ENCODE results near the gene TMEM26. TPM values are rescaled to one million over a fixed set of nuclear protein-coding genes. Genes with fewer than 3 reads are reported as not detected.

Gene TMEM26
- total RNA-seq, 1 experiment from 2014 or later: 14.3 TPM

DNA sequence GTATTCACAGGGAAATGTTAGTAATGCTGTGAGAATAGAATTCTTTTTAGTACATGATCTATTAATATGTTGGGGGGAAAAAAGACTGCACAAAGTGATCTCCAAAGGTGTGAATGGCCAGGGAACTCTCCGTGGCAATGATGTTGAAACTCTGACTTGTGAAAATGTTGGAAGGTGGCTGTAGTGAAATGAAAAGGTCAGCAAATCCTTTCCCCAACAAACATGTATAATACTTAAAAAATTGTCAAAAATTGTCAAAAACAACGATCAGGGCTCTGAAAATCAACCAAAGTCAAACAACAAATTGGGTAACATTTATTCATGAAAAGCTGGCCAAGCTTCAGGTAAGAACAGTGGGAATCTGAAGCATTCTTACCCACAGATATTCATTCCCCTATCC is 35.5 kb downstream of the TMEM26 start:
- ATAC-seq (no peak), DNase-seq (ENCODE audit: low read depth, low spot score) (no peak)
- no TSS peak for BruUV-seq (replicated peaks)
- no peaks in the 10 kb centered on the region for H3K27me3 ChIP-seq (ENCODE audit: control insufficient read depth, insufficient read depth, low read length)
- TF ChIP-seq, protein P1, sequence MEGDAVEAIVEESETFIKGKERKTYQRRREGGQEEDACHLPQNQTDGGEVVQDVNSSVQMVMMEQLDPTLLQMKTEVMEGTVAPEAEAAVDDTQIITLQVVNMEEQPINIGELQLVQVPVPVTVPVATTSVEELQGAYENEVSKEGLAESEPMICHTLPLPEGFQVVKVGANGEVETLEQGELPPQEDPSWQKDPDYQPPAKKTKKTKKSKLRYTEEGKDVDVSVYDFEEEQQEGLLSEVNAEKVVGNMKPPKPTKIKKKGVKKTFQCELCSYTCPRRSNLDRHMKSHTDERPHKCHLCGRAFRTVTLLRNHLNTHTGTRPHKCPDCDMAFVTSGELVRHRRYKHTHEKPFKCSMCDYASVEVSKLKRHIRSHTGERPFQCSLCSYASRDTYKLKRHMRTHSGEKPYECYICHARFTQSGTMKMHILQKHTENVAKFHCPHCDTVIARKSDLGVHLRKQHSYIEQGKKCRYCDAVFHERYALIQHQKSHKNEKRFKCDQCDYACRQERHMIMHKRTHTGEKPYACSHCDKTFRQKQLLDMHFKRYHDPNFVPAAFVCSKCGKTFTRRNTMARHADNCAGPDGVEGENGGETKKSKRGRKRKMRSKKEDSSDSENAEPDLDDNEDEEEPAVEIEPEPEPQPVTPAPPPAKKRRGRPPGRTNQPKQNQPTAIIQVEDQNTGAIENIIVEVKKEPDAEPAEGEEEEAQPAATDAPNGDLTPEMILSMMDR (IDR thresholded peaks at IDR 0.05): no peak
- no peak overlapping the region; the same call in 1 of the 2 replicates for H3K27ac ChIP-seq (ENCODE audit: low read length)
- peaks cover 11% of the 10 kb centered on the region for H3K9me3 ChIP-seq (ENCODE audit: control insufficient read depth, insufficient read depth, low read depth, low read length)
- no peak overlapping the region for H3K4me3 ChIP-seq (ENCODE audit: low read depth in 2 of 2, low read length in 2 of 2)
- in situ Hi-C loops (cut with HindIII; ENCODE audit: low pct_unique_long_range_greater_than_20kb, low sequenced_read_pairs) (no loop called here), intact Hi-C loops (cut with micrococcal nuclease; ENCODE audit: unreplicated experiment) (no loop called here)
- no peaks in the 10 kb centered on the region; the same call in 1 of the 2 replicates for H3K36me3 ChIP-seq (ENCODE audit: control insufficient read depth, insufficient read depth, low read length)
- CTCF ChIA-PET: no interaction called here
- POLR2A ChIA-PET: no interaction called here
- no peaks in the 10 kb centered on the region for H3K4me1 ChIP-seq (ENCODE audit: control insufficient read depth, insufficient read depth, low read length)

DNA sequence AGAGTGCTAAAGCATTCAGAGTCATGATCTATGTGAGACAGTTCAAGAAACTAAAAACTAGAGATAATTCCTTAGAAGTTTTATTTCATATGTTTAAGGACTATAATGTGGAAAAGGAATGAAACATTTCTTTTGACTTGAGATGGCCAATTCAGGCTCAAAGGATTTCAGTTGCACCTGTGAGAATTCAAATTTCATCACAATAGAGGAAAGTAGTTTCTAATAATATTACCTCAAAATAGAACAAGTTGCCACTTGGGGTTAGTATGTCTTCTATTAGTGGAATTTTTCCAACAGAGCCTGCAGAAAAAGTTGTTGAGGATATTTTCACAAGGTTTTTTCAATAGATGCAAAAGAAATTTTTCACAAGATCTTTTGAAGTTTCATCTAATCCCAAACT is 37.4 kb downstream of the TMEM26 start:
- ATAC-seq (no peak), DNase-seq (ENCODE audit: low read depth, low spot score) (no peak)
- BruUV-seq (replicated peaks): no TSS peak
- intact Hi-C loops (cut with micrococcal nuclease; ENCODE audit: unreplicated experiment): no loop called here
- Histone ChIP-seq H3K4me3 (ENCODE audit: low read depth in 2 of 2, low read length in 2 of 2) (no peak overlapping the region), H3K4me1 (ENCODE audit: control insufficient read depth, insufficient read depth, low read length) (no peaks in the 10 kb centered on the region), H3K27me3 (ENCODE audit: control insufficient read depth, insufficient read depth, low read length) (no peaks in the 10 kb centered on the region), H3K27ac (ENCODE audit: low read length) (no peak overlapping the region; the same call in 1 of the 2 replicates), H3K9me3 (ENCODE audit: control insufficient read depth, insufficient read depth, low read depth, low read length) (no peaks in the 10 kb centered on the region), H3K36me3 (ENCODE audit: control insufficient read depth, insufficient read depth, low read length) (no peaks in the 10 kb centered on the region; the same call in 1 of the 2 replicates)
- POLR2A ChIA-PET: no interaction called here
- TF ChIP-seq TCF7L2 (IDR thresholded peaks at IDR 0.05; ENCODE audit: low read depth, low read length) (no peak), SIN3A (IDR thresholded peaks at IDR 0.05; ENCODE audit: borderline replicate concordance, insufficient read depth, low read depth, low read length) (no peak), POLR2AphosphoS5 (IDR thresholded peaks at IDR 0.05; ENCODE audit: low read depth, low read length) (no peak)
- TF ChIP-seq, protein P1 (IDR thresholded peaks at IDR 0.05): no peak
- TF ChIP-seq, protein P2, sequence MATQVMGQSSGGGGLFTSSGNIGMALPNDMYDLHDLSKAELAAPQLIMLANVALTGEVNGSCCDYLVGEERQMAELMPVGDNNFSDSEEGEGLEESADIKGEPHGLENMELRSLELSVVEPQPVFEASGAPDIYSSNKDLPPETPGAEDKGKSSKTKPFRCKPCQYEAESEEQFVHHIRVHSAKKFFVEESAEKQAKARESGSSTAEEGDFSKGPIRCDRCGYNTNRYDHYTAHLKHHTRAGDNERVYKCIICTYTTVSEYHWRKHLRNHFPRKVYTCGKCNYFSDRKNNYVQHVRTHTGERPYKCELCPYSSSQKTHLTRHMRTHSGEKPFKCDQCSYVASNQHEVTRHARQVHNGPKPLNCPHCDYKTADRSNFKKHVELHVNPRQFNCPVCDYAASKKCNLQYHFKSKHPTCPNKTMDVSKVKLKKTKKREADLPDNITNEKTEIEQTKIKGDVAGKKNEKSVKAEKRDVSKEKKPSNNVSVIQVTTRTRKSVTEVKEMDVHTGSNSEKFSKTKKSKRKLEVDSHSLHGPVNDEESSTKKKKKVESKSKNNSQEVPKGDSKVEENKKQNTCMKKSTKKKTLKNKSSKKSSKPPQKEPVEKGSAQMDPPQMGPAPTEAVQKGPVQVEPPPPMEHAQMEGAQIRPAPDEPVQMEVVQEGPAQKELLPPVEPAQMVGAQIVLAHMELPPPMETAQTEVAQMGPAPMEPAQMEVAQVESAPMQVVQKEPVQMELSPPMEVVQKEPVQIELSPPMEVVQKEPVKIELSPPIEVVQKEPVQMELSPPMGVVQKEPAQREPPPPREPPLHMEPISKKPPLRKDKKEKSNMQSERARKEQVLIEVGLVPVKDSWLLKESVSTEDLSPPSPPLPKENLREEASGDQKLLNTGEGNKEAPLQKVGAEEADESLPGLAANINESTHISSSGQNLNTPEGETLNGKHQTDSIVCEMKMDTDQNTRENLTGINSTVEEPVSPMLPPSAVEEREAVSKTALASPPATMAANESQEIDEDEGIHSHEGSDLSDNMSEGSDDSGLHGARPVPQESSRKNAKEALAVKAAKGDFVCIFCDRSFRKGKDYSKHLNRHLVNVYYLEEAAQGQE (IDR thresholded peaks at IDR 0.05; ENCODE audit: insufficient read depth in 1 of 2, low read depth in 2 of 2, low read length in 1 of 2): no peak
- in situ Hi-C loops (cut with HindIII; ENCODE audit: low pct_unique_long_range_greater_than_20kb, low sequenced_read_pairs): no loop called here
- CTCF ChIA-PET: no interaction called here

DNA sequence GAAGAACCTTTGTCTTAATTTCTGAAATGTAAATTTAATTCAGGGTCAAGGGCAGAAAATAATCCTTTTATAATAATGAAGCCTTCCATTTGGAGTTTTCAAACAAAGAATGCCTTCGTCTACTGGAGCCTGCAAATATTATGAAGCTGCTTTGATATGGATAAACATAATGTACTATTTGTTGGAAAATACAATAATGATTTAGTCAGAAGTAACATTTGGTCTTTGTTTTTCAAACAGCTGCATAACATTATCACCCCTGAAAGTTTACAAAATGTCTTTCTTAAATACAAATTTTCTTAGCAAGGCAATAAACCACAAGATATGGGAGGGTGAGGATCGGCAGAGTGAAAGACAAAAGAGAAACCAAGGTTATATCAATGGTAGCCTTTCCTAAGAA is 41.5 kb downstream of the TMEM26 start:
- Histone ChIP-seq H3K27me3 (ENCODE audit: control insufficient read depth, insufficient read depth, low read length) (no peaks in the 10 kb centered on the region), H3K4me3 (ENCODE audit: low read depth in 2 of 2, low read length in 2 of 2) (no peak overlapping the region), H3K27ac (ENCODE audit: low read length) (no peak overlapping the region), H3K36me3 (ENCODE audit: control insufficient read depth, insufficient read depth, low read length) (no peaks in the 10 kb centered on the region; the same call in 1 of the 2 replicates), H3K9me3 (ENCODE audit: control insufficient read depth, insufficient read depth, low read depth, low read length) (no peaks in the 10 kb centered on the region), H3K4me1 (ENCODE audit: control insufficient read depth, insufficient read depth, low read length) (no peaks in the 10 kb centered on the region)
- POLR2A ChIA-PET: no interaction called here
- ATAC-seq (no peak), DNase-seq (ENCODE audit: low read depth, low spot score) (no peak)
- CTCF ChIA-PET: no interaction called here
- in situ Hi-C loops (cut with HindIII; ENCODE audit: low pct_unique_long_range_greater_than_20kb, low sequenced_read_pairs): no loop called here
- BruUV-seq (replicated peaks): no TSS peak
- intact Hi-C loops (cut with micrococcal nuclease; ENCODE audit: unreplicated experiment): no loop called here
- TF ChIP-seq TCF7L2 (IDR thresholded peaks at IDR 0.05; ENCODE audit: low read depth, low read length) (no peak), SIN3A (IDR thresholded peaks at IDR 0.05; ENCODE audit: borderline replicate concordance, insufficient read depth, low read depth, low read length) (no peak), POLR2AphosphoS5 (IDR thresholded peaks at IDR 0.05; ENCODE audit: low read depth, low read length) (no peak)
- TF ChIP-seq, protein P1 (IDR thresholded peaks at IDR 0.05): no peak
- TF ChIP-seq, protein P2 (IDR thresholded peaks at IDR 0.05; ENCODE audit: insufficient read depth in 1 of 2, low read depth in 2 of 2, low read length in 1 of 2): no peak

All from Panc1 (cell line).